GM12878 (cell line): Measurements from ENCODE around the gene CLEC2A. TPM values are rescaled to one million over a fixed set of nuclear protein-coding genes. Genes with fewer than 3 reads are reported as not detected.

Source experiments
- BACH1 ChIP-seq: fragments of 450-650 bp; IDR thresholded peaks from 2 replicates; pipeline ENCODE4 v1.6.1; 2017; ENCODE audit warnings: mild to moderate bottlenecking, borderline replicate concordance
- CBX3 ChIP-seq: fragments of 200-600 bp; sonication (generic); IDR thresholded peaks from 2 replicates; pipeline ENCODE4 v1.6.1; 2016; ENCODE audit warnings: low read depth, borderline replicate concordance
- EP300 ChIP-seq, 2 experiments: fragments of 150-350 bp in 1 of 2; IDR thresholded peaks; 2 replicates each; pipeline ENCODE4 v1.6.1; 2011 to 2012; ENCODE audit warnings: low read depth in 2 of 2, low read length in 2 of 2, borderline replicate concordance in 1 of 2, improper control_type of control experiment in 1 of 2, inconsistent platforms in 1 of 2; ENCODE audit not compliant: control insufficient read depth in 1 of 2
- IRF5 ChIP-seq: fragments of 450-650 bp; IDR thresholded peaks from 2 replicates; pipeline ENCODE4 v1.6.1; 2017; ENCODE audit warnings: borderline replicate concordance
- JUNB ChIP-seq: IDR thresholded peaks from 2 replicates; pipeline ENCODE4 v1.6.1; 2016; ENCODE audit warnings: antibody characterized with exemption, mild to moderate bottlenecking
- MTA2 ChIP-seq: fragments of 450-650 bp; IDR thresholded peaks from 2 replicates; pipeline ENCODE4 v1.6.1; 2016; ENCODE audit warnings: low read depth, mild to moderate bottlenecking, moderate library complexity
- MYB ChIP-seq: fragments of 150-350 bp; IDR thresholded peaks from 2 replicates; pipeline ENCODE4 v1.6.1; 2014; ENCODE audit warnings: mild to moderate bottlenecking, low read depth, low read length, borderline replicate concordance
- NR2F1 ChIP-seq: fragments of 450-650 bp; conservative IDR thresholded peaks from 2 replicates; pipeline ENCODE4 v1.6.1; 2017; ENCODE audit warnings: mild to moderate bottlenecking
- PML ChIP-seq: IDR thresholded peaks from 2 replicates; pipeline ENCODE4 v1.6.1; 2012; ENCODE audit warnings: low read length, inconsistent platforms
- RAD21 ChIP-seq: IDR thresholded peaks from 2 replicates; pipeline ENCODE4 v1.6.1; 2011; ENCODE audit warnings: mild to moderate bottlenecking, low read depth, low read length, moderate library complexity; ENCODE audit not compliant: insufficient read depth
- RELA ChIP-seq: fragments of 450-650 bp; IDR thresholded peaks from 2 replicates; pipeline ENCODE4 v1.8.0; 2014; ENCODE audit warnings: borderline replicate concordance; ENCODE audit not compliant: partially characterized antibody
- SIN3A ChIP-seq: IDR thresholded peaks from 2 replicates; pipeline ENCODE4 v1.6.1; 2012; ENCODE audit warnings: low read depth, low read length, improper control_type of control experiment
- SMC3 ChIP-seq: IDR thresholded peaks from 2 replicates; pipeline ENCODE4 v1.6.1; 2011; ENCODE audit warnings: low read length, improper control_type of control experiment, borderline replicate concordance
- SPI1 ChIP-seq: IDR thresholded peaks from 2 replicates; pipeline ENCODE4 v1.6.1; 2011; ENCODE audit warnings: low read depth, mild to moderate bottlenecking, low read length, moderate library complexity, borderline replicate concordance; ENCODE audit not compliant: insufficient read depth
- TARDBP ChIP-seq: IDR thresholded peaks from 2 replicates; pipeline ENCODE4 v1.6.1; 2016; ENCODE audit warnings: borderline replicate concordance
- TCF7 ChIP-seq: IDR thresholded peaks from 2 replicates; pipeline ENCODE4 v1.6.1; 2014; ENCODE audit warnings: antibody characterized with exemption, borderline replicate concordance
- YBX1 ChIP-seq: fragments of 450-650 bp; IDR thresholded peaks from 2 replicates; pipeline ENCODE4 v1.6.1; 2016; ENCODE audit warnings: antibody characterized with exemption
- ZBTB4 ChIP-seq: fragments of 450-650 bp; formaldehyde crosslinking; IDR thresholded peaks from 2 replicates; pipeline ENCODE4 v1.4.0; 2022; ENCODE audit warnings: mild to moderate bottlenecking, moderate library complexity
- ZNF384 ChIP-seq: IDR thresholded peaks from 2 replicates; pipeline ENCODE4 v1.6.1; 2012; ENCODE audit warnings: low read depth, mild to moderate bottlenecking, low read length, improper control_type of control experiment, borderline replicate concordance
- ZNF622 ChIP-seq: fragments of 450-650 bp; IDR thresholded peaks from 2 replicates; pipeline ENCODE4 v1.6.1; 2017; ENCODE audit warnings: mild to moderate bottlenecking, inconsistent platforms
- polyA plus RNA-seq, 11 experiments: library from polyadenylated mRNA; depleted of rRNA in 4 of 11; unstranded in 6 of 11; stranded (reverse) in 5 of 11; fragments of >200 nt; fragmentation: Nextera tagmentation in 4 of 11; fragmentation: Illumina TruSeq in 1 of 11; extraction: Ambion mirVana in 4 of 11; extraction: Trizol in 1 of 11; gene quantifications; 1 replicate in 1 of 11; 2 replicates in 10 of 11; pipeline versions ENCODE4 v1.2.1 to v1.2.3, GENCODE V29; 2011 to 2016; ENCODE audit warnings: inconsistent platforms in 2 of 11, missing spikeins in 2 of 11, low read depth in 1 of 11
- total RNA-seq, 4 experiments: library from RNA; depleted of rRNA in 3 of 4; stranded (reverse); fragments of >200 nt in 3 of 4; fragmentation: Illumina TruSeq in 1 of 4; extraction: Trizol in 1 of 4; gene quantifications; 2 replicates each; pipeline versions ENCODE4 v1.2.1 to v1.2.3, GENCODE V29; 2013 to 2021
- TF ChIP-seq, protein P1 (sequence below): IDR thresholded peaks from 2 replicates; pipeline ENCODE4 v1.6.1; 2012; ENCODE audit warnings: low read depth, low read length, improper control_type of control experiment
- TF ChIP-seq, protein P2 (sequence below): fragments of 450-650 bp; IDR thresholded peaks from 2 replicates; pipeline ENCODE4 v1.6.1; 2017; ENCODE audit warnings: mild to moderate bottlenecking
- TF ChIP-seq, protein P3 (sequence below): IDR thresholded peaks from 2 replicates; pipeline ENCODE4 v1.6.1; 2011; ENCODE audit warnings: borderline replicate concordance, low read depth, mild to moderate bottlenecking, moderate library complexity, low read length; ENCODE audit not compliant: insufficient read depth, poor library complexity, severe bottlenecking

Gene CLEC2A
- total and polyA plus RNA-seq, 10 of the 15 experiments (the other 5 are each of a cell fraction or from before 2014, with no cell fraction given): not detected

DNA sequence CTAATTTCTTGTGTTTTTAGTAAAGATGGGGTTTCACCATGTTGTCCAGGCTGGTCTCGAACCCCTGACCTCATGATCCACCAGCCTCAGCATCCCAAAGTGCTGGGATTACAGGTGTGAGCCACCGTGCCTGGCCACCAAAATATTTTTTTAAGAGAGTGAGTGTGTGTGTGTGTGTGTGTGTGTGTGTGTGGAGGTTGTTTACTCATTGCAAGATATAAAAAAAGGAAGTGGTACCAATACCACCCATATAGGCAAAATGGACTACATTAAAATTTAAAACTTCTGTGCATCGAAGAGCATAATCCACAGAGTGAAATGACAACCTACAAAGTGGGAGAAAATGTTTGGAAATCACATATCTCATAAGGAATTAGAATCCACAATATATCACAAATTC lies 15.5 kb upstream of the CLEC2A start (continued):
- TF ChIP-seq RELA: no peak
- TF ChIP-seq CBX3: no peak
- TF ChIP-seq, protein P1, sequence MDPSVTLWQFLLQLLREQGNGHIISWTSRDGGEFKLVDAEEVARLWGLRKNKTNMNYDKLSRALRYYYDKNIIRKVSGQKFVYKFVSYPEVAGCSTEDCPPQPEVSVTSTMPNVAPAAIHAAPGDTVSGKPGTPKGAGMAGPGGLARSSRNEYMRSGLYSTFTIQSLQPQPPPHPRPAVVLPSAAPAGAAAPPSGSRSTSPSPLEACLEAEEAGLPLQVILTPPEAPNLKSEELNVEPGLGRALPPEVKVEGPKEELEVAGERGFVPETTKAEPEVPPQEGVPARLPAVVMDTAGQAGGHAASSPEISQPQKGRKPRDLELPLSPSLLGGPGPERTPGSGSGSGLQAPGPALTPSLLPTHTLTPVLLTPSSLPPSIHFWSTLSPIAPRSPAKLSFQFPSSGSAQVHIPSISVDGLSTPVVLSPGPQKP: no peak
- peak; percentile 38; the same call in 1 of the 2 replicates for TF ChIP-seq ZNF384
- TF ChIP-seq ZNF622: no peak
- TF ChIP-seq, protein P2, sequence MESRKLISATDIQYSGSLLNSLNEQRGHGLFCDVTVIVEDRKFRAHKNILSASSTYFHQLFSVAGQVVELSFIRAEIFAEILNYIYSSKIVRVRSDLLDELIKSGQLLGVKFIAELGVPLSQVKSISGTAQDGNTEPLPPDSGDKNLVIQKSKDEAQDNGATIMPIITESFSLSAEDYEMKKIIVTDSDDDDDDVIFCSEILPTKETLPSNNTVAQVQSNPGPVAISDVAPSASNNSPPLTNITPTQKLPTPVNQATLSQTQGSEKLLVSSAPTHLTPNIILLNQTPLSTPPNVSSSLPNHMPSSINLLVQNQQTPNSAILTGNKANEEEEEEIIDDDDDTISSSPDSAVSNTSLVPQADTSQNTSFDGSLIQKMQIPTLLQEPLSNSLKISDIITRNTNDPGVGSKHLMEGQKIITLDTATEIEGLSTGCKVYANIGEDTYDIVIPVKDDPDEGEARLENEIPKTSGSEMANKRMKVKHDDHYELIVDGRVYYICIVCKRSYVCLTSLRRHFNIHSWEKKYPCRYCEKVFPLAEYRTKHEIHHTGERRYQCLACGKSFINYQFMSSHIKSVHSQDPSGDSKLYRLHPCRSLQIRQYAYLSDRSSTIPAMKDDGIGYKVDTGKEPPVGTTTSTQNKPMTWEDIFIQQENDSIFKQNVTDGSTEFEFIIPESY: no peak
- no peak for TF ChIP-seq BACH1
- TF ChIP-seq, protein P3, sequence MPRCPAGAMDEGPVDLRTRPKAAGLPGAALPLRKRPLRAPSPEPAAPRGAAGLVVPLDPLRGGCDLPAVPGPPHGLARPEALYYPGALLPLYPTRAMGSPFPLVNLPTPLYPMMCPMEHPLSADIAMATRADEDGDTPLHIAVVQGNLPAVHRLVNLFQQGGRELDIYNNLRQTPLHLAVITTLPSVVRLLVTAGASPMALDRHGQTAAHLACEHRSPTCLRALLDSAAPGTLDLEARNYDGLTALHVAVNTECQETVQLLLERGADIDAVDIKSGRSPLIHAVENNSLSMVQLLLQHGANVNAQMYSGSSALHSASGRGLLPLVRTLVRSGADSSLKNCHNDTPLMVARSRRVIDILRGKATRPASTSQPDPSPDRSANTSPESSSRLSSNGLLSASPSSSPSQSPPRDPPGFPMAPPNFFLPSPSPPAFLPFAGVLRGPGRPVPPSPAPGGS: no peak
- peak; percentile 88 for TF ChIP-seq SPI1
- TF ChIP-seq SIN3A: no peak
- no peak for TF ChIP-seq RAD21
- 0 out of 2 replicates have a peak, but pooled peaks have one; percentile 18 for TF ChIP-seq MTA2
- 0 out of 4 replicates have a peak, but pooled peaks of 1 of the 2 experiments have one; percentile 12 for TF ChIP-seq EP300 (IDR thresholded peaks at IDR 0.05; ENCODE audit: borderline replicate concordance in 1 of 2, control insufficient read depth in 1 of 2, low read depth in 2 of 2, low read length in 2 of 2)
- TF ChIP-seq MYB: no peak
- TF ChIP-seq ZBTB4 (CRISPR knock-in tag): no peak
- TF ChIP-seq YBX1: no peak
- TF ChIP-seq TCF7: no peak
- TF ChIP-seq TARDBP: no peak
- TF ChIP-seq SMC3: no peak
- no peak for TF ChIP-seq IRF5
- TF ChIP-seq NR2F1: no peak
- peak; percentile 75 for TF ChIP-seq JUNB
- no peak for TF ChIP-seq PML
